ENCODE measurements around the gene FRRS1L.

Gene FRRS1L

DNA sequence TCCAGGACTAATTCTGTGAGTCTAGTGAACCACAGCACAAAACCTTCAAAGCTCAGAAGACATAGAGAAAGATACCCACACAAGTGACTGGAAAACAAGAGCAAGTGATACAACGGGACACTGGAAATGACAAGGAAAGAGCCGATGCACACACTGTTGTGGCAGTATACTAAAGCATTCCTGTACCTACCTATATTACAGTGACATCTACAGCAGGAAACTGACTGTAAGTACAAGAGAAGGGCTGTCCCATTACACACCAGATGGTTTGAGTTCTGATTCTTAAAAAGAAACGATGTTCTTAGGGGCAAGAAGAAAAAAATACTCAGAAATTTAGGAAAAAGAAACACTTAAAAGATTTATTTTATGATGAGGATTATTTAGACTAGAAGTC, 65.8 kb downstream of the FRRS1L start:
- DNase-seq: no peak

DNA sequence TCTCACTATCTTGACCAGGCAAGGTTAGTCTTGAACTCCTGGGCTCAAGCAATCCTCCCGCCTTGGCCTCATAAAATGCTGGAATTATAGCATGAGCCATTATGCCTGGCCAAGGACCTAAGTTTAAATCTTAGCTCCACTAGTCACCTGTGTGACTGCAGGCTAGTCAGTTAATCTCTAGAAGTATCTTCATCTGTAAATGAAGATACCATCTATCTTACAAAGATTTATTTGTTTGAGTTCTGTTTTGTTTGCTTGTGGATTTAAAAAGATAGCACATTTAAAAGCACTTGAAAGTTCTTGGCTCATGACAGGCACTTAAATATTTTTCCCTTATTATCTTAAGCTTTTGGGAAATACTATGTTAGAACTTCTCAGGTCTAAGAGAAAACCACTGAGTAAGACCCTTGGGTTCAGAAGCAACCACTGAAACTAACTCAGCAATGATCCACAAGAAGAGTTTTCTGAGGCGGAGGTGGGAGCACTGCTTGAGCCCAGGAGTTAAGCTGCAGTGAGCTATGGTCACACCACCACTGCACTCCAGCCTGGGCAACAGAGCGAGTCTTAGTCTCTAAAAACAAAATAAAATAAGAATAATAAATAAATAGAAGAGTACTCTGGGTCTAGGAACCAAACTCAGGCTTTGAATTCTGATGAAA, 66.4 kb downstream of the FRRS1L start:
- no peak for DNase-seq

DNA sequence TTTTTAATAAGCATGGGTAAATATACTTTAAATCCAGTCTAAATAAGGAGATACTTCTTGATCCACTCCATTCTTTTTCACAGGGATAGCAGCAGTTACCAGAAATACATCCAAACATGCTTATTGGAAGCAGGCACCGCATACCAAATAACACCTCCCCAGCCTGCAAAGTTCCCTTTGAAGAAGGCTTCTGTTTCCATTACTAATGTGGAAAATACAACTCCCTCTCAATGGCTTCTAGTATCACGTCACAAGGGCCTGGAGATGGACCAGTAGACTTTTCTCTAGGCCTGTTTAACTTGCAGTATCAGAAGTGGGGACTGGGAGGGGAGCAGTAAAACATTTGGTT, 68.1 kb downstream of the FRRS1L start:
- DNase-seq: no peak

DNA sequence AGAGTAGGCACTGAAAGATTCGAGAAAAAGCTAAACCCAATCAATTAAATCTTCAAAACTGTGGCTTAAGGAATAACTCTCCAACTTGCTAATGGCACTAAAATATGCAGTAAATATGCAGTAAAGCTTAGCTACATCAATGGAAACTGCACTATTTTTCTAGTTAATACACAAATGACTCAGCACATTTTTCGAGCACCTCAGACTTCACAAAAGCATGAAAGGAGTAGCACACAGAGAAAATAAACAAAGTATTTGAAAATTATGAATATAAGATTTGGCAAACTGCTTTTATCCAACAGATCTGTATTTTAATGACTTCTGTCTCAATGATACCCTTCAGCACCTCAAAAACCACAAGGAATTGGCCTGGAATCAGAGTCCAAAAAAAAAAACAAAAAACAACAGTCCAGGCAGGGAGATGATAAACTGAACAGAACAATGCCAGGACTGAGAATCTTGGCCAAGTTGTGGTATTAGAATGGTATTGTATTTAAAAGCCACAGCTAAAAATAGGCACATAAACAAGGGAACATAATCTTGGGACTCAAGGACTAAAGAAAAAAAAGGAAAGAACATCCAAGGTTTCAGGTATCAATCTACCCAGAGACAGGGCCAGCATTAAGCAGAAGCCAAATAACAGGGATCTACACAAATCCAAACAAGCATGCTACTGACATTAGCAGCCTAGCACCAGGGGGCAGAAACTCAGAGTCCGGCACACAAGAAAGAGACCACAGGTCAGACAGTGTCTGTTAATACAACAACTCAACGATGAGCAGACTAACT, 68.7 kb downstream of the FRRS1L start:
- no peak for DNase-seq

DNA sequence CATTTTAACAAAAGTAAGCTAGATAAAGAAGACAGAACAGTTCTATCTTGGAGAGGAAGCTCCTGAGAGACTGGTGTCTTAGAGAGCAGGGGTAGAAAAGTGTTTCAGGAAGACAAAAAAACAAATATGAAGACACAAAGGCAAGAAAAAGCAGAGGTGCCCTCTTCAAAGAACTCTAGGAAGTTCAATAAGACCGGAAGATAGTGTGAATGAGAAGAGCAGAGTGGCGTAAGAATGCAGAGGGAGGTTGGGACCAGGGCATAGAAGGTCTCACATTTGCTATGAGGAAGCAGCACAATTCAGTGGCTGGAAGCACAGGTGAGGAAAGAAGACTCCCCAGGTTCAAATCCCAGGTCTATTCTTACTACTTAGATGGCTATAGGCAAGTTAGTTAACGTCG, 69.9 kb downstream of the FRRS1L start:
- no peak for DNase-seq

DNA sequence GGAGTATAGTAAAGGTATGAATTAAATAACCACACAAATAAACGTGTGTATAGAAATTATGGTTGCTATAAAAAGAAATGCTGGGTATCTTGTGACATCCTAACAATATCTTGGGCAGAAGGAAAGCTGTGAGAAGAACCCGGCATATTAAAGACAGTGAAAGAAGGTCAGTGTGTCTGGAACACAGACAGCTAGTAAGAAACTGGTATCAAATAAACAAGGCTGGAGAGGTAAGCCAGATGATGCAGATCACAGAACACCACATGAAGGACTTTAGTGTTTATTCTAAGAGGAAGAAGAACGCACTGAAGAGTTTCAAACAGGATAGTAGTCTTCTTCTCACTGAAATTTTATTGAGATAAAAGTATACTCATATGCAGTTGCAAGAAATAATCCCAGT, 71.7 kb downstream of the FRRS1L start:
- DNase-seq: no peak

DNA sequence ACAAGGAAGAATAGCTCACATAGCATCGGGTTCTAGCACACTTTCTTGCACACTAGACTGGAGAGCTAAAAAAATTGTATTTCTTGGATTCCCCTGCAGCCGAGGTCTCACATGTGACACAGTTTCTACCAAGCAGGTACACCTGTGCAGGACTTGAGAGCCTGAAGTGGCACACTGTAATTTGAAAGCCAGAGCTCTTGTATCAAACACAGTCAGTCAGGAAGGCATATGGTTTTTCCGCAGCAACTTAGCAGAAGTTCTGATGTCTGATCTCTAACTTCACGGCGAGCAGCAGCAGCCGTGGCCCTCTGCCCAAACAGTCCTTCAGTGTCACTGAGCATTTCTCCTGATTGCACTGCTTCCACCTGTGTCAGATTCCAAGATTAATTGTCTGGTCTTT, 72.8 kb downstream of the FRRS1L start:
- DNase-seq: no peak

DNA sequence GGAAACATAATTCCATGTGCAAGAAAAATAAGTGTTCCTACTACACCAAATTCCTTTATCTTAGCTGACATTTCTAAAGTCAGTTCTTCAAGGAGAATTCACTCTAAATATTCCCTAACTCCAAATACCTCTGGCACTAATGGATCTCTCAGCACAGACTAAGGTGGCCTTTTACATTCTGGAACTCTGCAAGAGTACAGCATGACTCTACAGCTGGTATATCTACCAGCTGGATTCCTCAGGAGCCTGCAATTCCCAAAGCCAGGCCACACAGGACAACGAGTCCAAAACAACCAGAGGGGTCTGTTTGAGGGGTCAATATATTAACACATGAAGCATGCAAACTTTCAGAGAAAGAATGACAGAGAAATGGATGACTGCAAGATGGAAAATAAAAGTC, 74.5 kb downstream of the FRRS1L start:
- DNase-seq: no peak

DNA sequence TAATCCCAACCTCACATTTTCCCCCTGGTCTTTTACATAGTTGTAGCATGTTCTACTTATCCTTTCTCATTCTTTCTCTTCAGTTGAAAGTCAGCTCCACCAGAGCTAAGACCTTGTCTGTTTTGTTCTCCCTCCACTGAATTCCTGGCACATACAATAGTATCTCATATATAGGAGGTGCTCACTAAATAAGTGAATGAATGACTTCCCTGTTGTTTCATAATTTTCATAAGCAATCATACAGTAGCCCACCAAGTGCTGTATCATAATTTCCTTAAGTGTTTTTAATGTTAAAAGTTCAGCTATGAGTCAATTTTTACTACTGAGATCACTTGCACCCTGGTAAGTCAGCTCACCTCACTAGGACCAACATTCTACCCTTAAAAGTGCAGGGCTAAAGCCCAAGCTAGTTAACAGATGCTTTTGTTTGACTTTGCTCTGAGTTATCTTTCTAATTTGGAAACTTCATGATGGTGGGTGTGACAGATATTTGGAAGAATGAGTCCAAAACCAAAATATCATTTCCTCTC, 74.9 kb downstream of the FRRS1L start:
- DNase-seq: no peak

DNA sequence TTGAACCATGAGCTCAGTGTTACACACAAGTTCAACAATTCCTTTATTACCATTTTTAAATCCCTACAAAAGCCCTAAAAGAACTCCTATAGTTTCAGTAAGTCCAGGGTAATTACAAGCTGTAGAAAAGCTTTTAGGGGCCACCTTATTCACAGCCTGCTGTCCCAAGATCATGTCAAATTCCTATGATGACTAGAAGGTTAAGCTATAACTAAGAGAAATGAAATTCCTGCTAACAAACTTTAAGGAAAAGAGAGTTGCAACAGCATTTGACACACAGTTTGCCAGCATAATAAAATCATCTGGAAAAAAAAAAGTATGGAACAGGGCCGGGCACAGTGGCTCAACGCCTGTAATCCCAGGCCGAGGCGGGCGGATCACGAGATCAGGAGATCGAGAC, 78.8 kb downstream of the FRRS1L start:
- DNase-seq: no peak

DNA sequence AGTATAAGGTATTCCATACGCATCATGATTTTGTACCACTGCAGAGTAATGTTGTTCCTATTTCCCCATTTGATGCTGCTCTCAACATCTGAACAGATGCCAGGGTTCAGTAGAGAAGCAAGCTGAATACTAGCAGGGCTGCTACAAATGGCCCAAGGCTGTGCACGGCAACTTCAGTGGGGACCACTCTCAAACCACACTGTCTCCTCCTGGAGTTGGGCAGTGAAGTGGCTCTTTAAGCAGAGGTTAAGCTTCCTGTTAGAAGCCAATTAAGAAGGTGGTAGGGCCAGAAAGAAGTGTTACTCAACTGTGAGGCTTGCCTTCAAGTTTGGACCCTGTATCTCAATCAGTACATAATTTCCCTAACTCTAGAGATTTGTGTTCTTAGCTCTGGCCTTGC, 79.3 kb downstream of the FRRS1L start:
- DNase-seq: no peak

DNA sequence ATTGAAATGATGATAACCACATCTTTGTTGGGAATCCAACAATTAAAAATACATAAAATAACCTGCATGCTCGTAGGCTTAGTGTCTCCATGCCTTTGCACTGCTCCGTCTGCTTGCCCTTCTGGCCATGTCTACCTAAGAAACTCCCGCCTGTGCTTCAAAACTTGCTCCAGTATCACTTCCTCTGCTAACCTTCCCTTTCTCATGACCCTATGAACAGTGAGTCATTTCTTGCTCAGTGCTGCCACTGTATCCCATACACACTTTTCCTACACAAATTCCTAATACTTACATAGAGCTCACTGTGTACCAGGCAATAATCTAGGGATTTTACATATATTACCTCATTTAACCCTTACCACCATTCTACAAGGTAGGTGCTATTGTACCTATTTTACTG, 80.8 kb downstream of the FRRS1L start:
- DNase-seq: no peak

DNA sequence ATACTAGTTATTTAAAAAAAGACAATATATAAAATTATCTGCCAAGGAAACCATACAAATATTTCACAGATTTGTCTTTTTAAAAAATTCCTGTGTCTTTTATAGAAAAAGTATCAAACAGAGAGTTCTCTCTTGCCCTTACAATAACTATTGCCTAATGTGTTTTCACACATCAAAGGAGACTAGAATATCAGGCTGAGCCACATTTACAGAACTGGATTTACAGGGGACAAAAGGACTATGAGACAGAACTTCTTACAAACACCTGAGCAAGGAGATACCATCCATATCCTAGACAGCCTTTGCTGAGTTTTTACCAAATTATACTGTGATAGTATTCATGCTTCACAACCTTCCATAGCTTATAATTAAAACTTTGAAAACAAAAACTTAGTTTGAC, 81.5 kb downstream of the FRRS1L start:
- DNase-seq: no peak

DNA sequence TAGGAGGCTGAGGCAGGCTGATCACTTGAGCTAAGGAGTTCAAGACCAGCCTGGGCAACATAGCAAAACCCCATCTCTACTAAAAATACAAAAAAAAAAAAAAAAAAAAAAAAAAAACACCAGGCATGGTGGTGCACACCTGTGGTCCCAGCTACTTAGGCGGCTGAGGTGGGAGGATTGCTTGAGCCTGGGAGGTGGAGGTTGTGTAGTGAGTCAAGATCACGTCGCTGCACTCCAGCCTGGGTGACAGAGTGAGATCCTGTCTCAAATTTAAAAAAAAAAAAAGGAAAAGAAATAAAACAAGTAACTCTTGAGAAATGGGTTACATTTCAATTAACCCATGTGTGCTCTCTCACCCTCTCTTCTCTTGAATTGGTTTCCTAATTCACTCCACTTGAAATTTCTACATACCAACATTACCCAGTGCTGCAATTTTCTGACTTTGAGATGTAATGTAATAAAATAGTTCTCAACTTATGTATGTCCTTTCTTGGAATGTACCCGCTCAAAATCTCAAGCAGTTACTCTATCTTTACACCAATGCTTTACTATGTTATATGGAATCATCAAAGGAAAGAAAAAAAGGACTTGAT, 83.1 kb downstream of the FRRS1L start:
- DNase-seq: no peak

DNA sequence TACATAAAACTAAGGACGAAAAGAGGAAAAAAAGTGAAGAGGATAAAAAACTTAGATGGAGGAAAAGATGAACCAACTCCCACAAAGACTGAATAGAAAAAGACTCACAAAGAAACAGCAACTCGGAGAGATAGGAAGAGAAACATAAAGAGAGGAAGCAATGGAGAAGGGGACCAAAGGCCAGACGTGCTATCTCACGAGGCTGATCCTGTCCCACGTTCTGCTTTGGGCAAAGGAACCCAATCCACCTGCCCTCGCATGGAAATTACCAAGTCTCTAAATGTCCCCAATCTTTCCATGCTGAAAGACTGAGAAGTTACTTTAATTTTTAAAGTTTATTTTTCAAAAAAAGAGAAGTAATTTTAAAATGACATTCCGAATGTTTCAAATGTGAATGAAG, 83.9 kb downstream of the FRRS1L start:
- no peak for DNase-seq

DNA sequence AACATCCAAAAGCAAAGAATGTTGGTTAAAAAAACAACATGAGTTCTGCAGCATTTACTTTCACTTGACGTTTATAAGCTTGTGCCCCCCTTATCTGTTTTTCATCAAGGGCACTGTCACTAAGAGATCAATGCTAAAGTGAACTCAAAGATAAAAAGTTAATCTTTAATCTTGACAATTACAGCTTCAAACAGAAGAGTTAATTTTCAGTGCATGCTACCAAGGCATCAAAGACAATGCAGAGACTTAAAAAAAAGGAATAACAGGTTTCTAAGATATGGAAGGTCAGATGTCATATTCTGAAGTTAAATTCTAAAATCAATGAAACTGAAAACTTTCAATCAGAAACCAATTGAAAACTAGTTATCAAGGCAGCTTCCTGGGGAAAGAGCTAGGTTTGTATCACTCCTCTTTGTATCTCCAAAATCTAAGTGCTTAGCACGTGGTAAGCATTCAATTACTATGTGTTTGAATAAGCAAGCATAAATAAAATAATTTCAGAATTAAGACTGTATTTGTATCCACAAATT, 84.9 kb downstream of the FRRS1L start:
- no peak for DNase-seq
